Transverse colon (tissue), 4 donors: Measurements from ENCODE around the gene PRKCQ.

Experiments
- POLR2A ChIP-seq: fragments of 450-650 bp; IDR thresholded peaks from one replicate; pipeline ENCODE4 v1.6.1; 2016; ENCODE audit warnings: antibody characterized with exemption, mild to moderate bottlenecking, moderate library complexity
- POLR2AphosphoS5 ChIP-seq, 3 donors: sonication (generic); formaldehyde crosslinking; IDR thresholded peaks; one replicate each; pipeline ENCODE4 v1.6.1; 2016; ENCODE audit warnings: antibody characterized with exemption in 3 of 3
- TF ChIP-seq, protein P1 (sequence below), 5 experiments: fragments of 200-600 bp in 3 of 5; fragments of 450-650 bp in 2 of 5; sonication (generic) in 3 of 5; IDR thresholded peaks; 1 replicate in 2 of 5; 2 replicates in 3 of 5; pipeline ENCODE4 v1.5.1; 2016 to 2017; ENCODE audit warnings: antibody characterized with exemption in 5 of 5, inconsistent platforms in 3 of 5, mild to moderate bottlenecking in 2 of 5, moderate library complexity in 1 of 5

DNA sequence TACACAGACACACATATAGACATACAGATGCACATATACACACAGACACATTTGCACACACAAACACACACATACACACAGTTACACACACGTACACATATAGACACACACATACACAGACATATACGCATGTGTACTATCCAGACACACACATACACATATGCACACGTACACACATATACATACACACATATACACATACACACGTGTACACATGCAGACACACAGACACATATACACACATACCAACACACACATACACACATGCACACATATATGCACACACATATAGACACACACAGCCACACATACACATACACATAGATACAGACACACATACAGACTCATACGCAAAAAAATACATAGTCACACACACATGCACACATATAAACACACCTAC, 193.1 kb downstream of the PRKCQ start:
- TF ChIP-seq POLR2A (no peak), POLR2AphosphoS5 (IDR thresholded peaks at IDR 0.05) (no peak)
- TF ChIP-seq, protein P1, sequence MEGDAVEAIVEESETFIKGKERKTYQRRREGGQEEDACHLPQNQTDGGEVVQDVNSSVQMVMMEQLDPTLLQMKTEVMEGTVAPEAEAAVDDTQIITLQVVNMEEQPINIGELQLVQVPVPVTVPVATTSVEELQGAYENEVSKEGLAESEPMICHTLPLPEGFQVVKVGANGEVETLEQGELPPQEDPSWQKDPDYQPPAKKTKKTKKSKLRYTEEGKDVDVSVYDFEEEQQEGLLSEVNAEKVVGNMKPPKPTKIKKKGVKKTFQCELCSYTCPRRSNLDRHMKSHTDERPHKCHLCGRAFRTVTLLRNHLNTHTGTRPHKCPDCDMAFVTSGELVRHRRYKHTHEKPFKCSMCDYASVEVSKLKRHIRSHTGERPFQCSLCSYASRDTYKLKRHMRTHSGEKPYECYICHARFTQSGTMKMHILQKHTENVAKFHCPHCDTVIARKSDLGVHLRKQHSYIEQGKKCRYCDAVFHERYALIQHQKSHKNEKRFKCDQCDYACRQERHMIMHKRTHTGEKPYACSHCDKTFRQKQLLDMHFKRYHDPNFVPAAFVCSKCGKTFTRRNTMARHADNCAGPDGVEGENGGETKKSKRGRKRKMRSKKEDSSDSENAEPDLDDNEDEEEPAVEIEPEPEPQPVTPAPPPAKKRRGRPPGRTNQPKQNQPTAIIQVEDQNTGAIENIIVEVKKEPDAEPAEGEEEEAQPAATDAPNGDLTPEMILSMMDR (IDR thresholded peaks at IDR 0.05): no peak
